Measurements from ENCODE around the gene ZBTB20. TPM values are rescaled to one million over a fixed set of nuclear protein-coding genes. Genes with fewer than 3 reads are reported as not detected.

ZBTB20 gene
- total and polyA plus RNA-seq, 2 of the 4 experiments (the other 2 are of a cell fraction): 0.75 to 14.7 TPM

- no peak overlapping the region for H3K4me2 ChIP-seq (ENCODE audit: low read depth, low read length)
- H3K79me1 ChIP-seq (ENCODE audit: low read depth in 1 of 2, low read length in 2 of 2): no peaks in the 10 kb centered on the region
- H2BK5ac ChIP-seq (ENCODE audit: low read depth, low read length, poor library complexity, severe bottlenecking): no peak overlapping the region
- no peak overlapping the region for H2BK15ac ChIP-seq (ENCODE audit: low read depth, low read length)
- H4K91ac ChIP-seq (ENCODE audit: insufficient read depth, low read depth, low read length): no peak overlapping the region
- H3K4me1 ChIP-seq (ENCODE audit: control insufficient read depth, insufficient read depth, low read length): no peaks in the 10 kb centered on the region
- no peaks in the 10 kb centered on the region for H3K27me3 ChIP-seq (ENCODE audit: control insufficient read depth, insufficient read depth, low read length)
- H3K18ac ChIP-seq (ENCODE audit: low read depth, low read length): no peak overlapping the region
- H3K4me3 ChIP-seq (ENCODE audit: insufficient read depth, low read depth, low read length): no peak overlapping the region
- DNase-seq (no peak), ATAC-seq (ENCODE audit: low read depth) (no peak)
- H3K36me3 ChIP-seq (ENCODE audit: control insufficient read depth, insufficient read depth, low read length): no peaks in the 10 kb centered on the region
- TF ChIP-seq CEBPB (IDR thresholded peaks at IDR 0.05; ENCODE audit: low read depth, low read length): no peak
- no peak for TF ChIP-seq SMC3 (IDR thresholded peaks at IDR 0.05; ENCODE audit: low read depth, low read length)
- no peak for TF ChIP-seq POLR2A (IDR thresholded peaks at IDR 0.05; ENCODE audit: low read depth, low read length)
- no peak for TF ChIP-seq BHLHE40 (IDR thresholded peaks at IDR 0.05; ENCODE audit: low read depth, low read length)
- TF ChIP-seq RAD21 (IDR thresholded peaks at IDR 0.05; ENCODE audit: low read length): no peak
- no peak for TF ChIP-seq RFX5 (IDR thresholded peaks at IDR 0.05; ENCODE audit: low read depth, low read length)
- TF ChIP-seq MAZ (IDR thresholded peaks at IDR 0.05; ENCODE audit: borderline replicate concordance, low read depth, low read length): no peak
- TF ChIP-seq FOS (IDR thresholded peaks at IDR 0.05; ENCODE audit: low read depth, low read length): no peak
- TF ChIP-seq MXI1 (IDR thresholded peaks at IDR 0.05; ENCODE audit: borderline replicate concordance, low read depth, low read length): no peak
- TF ChIP-seq RCOR1 (IDR thresholded peaks at IDR 0.05; ENCODE audit: insufficient replicate concordance, low read length): no peak
- in situ Hi-C loops (cut with MboI; ENCODE audit: low sequenced_read_pairs) (no loop called here), intact Hi-C loops (cut with micrococcal nuclease) (no loop called here), dilution Hi-C loops (cut with HindIII; ENCODE audit: low sequenced_read_pairs, unreplicated experiment) (no loop called here)
- H3K4ac ChIP-seq (ENCODE audit: low read depth, low read length): no peak overlapping the region
- H4K20me1 ChIP-seq (ENCODE audit: insufficient read depth, low read length): no peaks in the 10 kb centered on the region
- ChIA-PET CTCF (no interaction called here), POLR2A (ENCODE audit: unreplicated experiment) (no interaction called here)
- no peak overlapping the region for H3K23ac ChIP-seq (ENCODE audit: low read depth, low read length)
- BruUV-seq (replicated peaks): no TSS peak
- no peak overlapping the region for H4K5ac ChIP-seq (ENCODE audit: low read depth, low read length)
- no peak overlapping the region for H2AK9ac ChIP-seq (replicated peaks; ENCODE audit: low read depth, low read length, poor library complexity)
- H3K14ac ChIP-seq (replicated peaks; ENCODE audit: low read depth, low read length): no peak overlapping the region
- no peak overlapping the region for H2AK5ac ChIP-seq (ENCODE audit: low read depth, low read length)
- no peaks in the 10 kb centered on the region for H3K9me1 ChIP-seq (ENCODE audit: insufficient read depth, low read length)
- H3K9ac ChIP-seq (ENCODE audit: low read depth, low read length): no peak overlapping the region
- no peak overlapping the region for H2AFZ ChIP-seq (replicated peaks; ENCODE audit: low read length, poor library complexity)
- no peak overlapping the region for H2BK120ac ChIP-seq (ENCODE audit: low read depth, low read length)
- no peak overlapping the region for H4K8ac ChIP-seq (ENCODE audit: low read depth in 2 of 2, low read length in 2 of 2)
- no peak overlapping the region for H3K27ac ChIP-seq (ENCODE audit: insufficient read depth, low read length)
- H3K9me3 ChIP-seq (ENCODE audit: control insufficient read depth, insufficient read depth, low read length): no peaks in the 10 kb centered on the region
- no peak overlapping the region for H2BK20ac ChIP-seq (ENCODE audit: low read depth, low read length)
- no peak overlapping the region for H3K56ac ChIP-seq (ENCODE audit: extremely low read depth, insufficient read depth, low read length)
- no CpG with 5 or more reads among the region's 1 CpG for WGBS, 2 experiments (ENCODE audit: extremely low coverage in 2 of 2, insufficient read length in 1 of 2)
Measured at GRCh38 chr3:114722530-114722929, 424.6 kb downstream of the ZBTB20 start.

All from IMR-90 (cell line).